Measurements from ENCODE around the gene TMEM62. TPM values are rescaled to one million over a fixed set of nuclear protein-coding genes. Genes with fewer than 3 reads are reported as not detected.

Gene TMEM62
- total and polyA plus RNA-seq, 9 of the 15 experiments (the other 6 are each of a cell fraction or from before 2014, with no cell fraction given): 4.4 to 16.6 (median 11.1) TPM

GRCh38 chr15:43134157-43134635, 810 bp downstream of the TMEM62 start (continued):
- 0 out of 2 replicates have a peak, but pooled peaks have one; percentile 5 for TF ChIP-seq ZNF609 (CRISPR knock-in tag; IDR thresholded peaks at IDR 0.05; ENCODE audit: borderline replicate concordance)
- no peak for TF ChIP-seq ELF4 (CRISPR knock-in tag; IDR thresholded peaks at IDR 0.05)

- H3K9me3 ChIP-seq (replicated peaks; ENCODE audit: control insufficient read depth, insufficient read depth, low read depth, low read length): no peaks in the 10 kb centered on the region
- H3K9ac ChIP-seq (ENCODE audit: insufficient read depth in 1 of 2, low read depth in 2 of 2, low read length in 2 of 2): no peak overlapping the region
- CTCF ChIA-PET (ENCODE audit: low intra/inter-chr PET ratio): no interaction called here
- no peak for DNase-seq (ENCODE audit: extremely low read depth in 1 of 4, low spot score in 3 of 4)
- H3K9me1 ChIP-seq (ENCODE audit: control insufficient read depth, insufficient read depth, low read length): no peaks in the 10 kb centered on the region
- no peak for ATAC-seq
- no peak overlapping the region for H3K27ac ChIP-seq (ENCODE audit: extremely low read depth, low read depth, low read length)
- no TSS peak for BruUV-seq (replicated peaks)
- H3K79me2 ChIP-seq (ENCODE audit: control insufficient read depth, insufficient read depth, low read length): peaks cover 18% of the 10 kb centered on the region; the same call in 2 of the 3 replicates
- no peak for TF ChIP-seq PML (IDR thresholded peaks at IDR 0.05; ENCODE audit: low read length)
- TF ChIP-seq MCM7 (IDR thresholded peaks at IDR 0.05): no peak
- no peak for TF ChIP-seq ZNF707 (CRISPR knock-in tag; conservative IDR thresholded peaks at IDR 0.05)
- TF ChIP-seq KLF13 (tag; IDR thresholded peaks at IDR 0.05; ENCODE audit: borderline replicate concordance, low read depth): no peak
- TF ChIP-seq PTTG1 (tag; IDR thresholded peaks at IDR 0.05; ENCODE audit: low read depth): no peak
- no peak for TF ChIP-seq PHB (CRISPR knock-in tag; IDR thresholded peaks at IDR 0.05)
- TF ChIP-seq EP300 (IDR thresholded peaks at IDR 0.05; ENCODE audit: low read length): no peak
- no peak for TF ChIP-seq NR2C2 (CRISPR knock-in tag; IDR thresholded peaks at IDR 0.05)
- no peak for TF ChIP-seq NR2C2 (tag; IDR thresholded peaks at IDR 0.05)
- TF ChIP-seq, protein P1, sequence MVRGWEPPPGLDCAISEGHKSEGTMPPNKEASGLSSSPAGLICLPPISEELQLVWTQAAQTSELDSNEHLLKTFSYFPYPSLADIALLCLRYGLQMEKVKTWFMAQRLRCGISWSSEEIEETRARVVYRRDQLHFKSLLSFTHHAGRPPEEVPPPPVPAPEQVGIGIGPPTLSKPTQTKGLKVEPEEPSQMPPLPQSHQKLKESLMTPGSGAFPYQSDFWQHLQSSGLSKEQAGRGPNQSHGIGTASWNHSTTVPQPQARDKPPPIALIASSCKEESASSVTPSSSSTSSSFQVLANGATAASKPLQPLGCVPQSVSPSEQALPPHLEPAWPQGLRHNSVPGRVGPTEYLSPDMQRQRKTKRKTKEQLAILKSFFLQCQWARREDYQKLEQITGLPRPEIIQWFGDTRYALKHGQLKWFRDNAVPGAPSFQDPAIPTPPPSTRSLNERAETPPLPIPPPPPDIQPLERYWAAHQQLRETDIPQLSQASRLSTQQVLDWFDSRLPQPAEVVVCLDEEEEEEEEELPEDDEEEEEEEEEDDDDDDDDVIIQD (CRISPR knock-in tag; IDR thresholded peaks at IDR 0.05): no peak
- no peak for FAIRE-seq
- peaks cover 45% of the 10 kb centered on the region for H3K36me3 ChIP-seq (ENCODE audit: control insufficient read depth, insufficient read depth, low read length)
- in situ Hi-C loops (cut with MboI) (no loop called here), intact Hi-C loops (cut with micrococcal nuclease) (no loop called here)
- no peaks in the 10 kb centered on the region for H3K27me3 ChIP-seq (ENCODE audit: control insufficient read depth in 2 of 2, insufficient read depth in 2 of 2, low read length in 2 of 2)
- H3K4me1 ChIP-seq (replicated peaks in 1 of 2; ENCODE audit: control insufficient read depth in 2 of 2, insufficient read depth in 2 of 2, low read length in 2 of 2): peaks cover 0 to 14% of the 10 kb centered on the region in 2 experiments; a peak in 3 of 5 replicates
- POLR2A ChIA-PET: no interaction called here
- H2AFZ ChIP-seq (ENCODE audit: low read depth, low read length): no peak overlapping the region
- no peaks in the 10 kb centered on the region for H4K20me1 ChIP-seq (replicated peaks; ENCODE audit: control insufficient read depth, insufficient read depth, low read length)
- no peak overlapping the region for H3K4me3 ChIP-seq
- WGBS (ENCODE audit: insufficient coverage, low coverage, missing lambda C conversion rate): 79% methylated on average over 3 of the region's 3 CpGs
- H3K4me2 ChIP-seq (ENCODE audit: insufficient read depth, low read length): no peak overlapping the region
These were observed 2.0 kb downstream of the TMEM62 start for GRCh38 chr15:43135351-43135750.

All from K562 (cell line).